Suprapubic skin (tissue), 4 donors: Measurements from ENCODE around the gene SUPT5H. TPM values are rescaled to one million over a fixed set of nuclear protein-coding genes. Genes with fewer than 3 reads are reported as not detected.

Experiments
- DNase-seq, 2 donors: peaks; one replicate each; pipeline ENCODE4 v3.0.0-alpha.2; 2019; ENCODE audit warnings: low spot score in 2 of 2
- H3K27ac ChIP-seq: fragments of 200-600 bp; sonication (generic); one replicate; pipeline ENCODE4 v1.5.1; 2019
- H3K27me3 ChIP-seq: fragments of 200-600 bp; sonication (generic); one replicate; pipeline ENCODE4 v1.5.1; 2019
- H3K36me3 ChIP-seq: fragments of 200-600 bp; sonication (generic); one replicate; pipeline ENCODE4 v1.5.1; 2019
- H3K4me1 ChIP-seq: fragments of 200-600 bp; sonication (generic); one replicate; pipeline ENCODE4 v1.5.1; 2019
- H3K4me3 ChIP-seq: fragments of 200-600 bp; sonication (generic); one replicate; pipeline ENCODE4 v1.5.1; 2019; ENCODE audit warnings: mild to moderate bottlenecking
- H3K9me3 ChIP-seq: fragments of 200-600 bp; sonication (generic); one replicate; pipeline ENCODE4 v1.5.1; 2019
- CTCF ChIP-seq, 2 donors: fragments of 200-600 bp in 1 of 2; fragments of 450-650 bp in 1 of 2; sonication (generic) in 1 of 2; IDR thresholded peaks; one replicate each; pipeline ENCODE4 v1.5.1; 2016 to 2019; ENCODE audit warnings: antibody characterized with exemption in 2 of 2, mild to moderate bottlenecking in 1 of 2, moderate library complexity in 1 of 2
- EP300 ChIP-seq: sonication (generic); formaldehyde crosslinking; IDR thresholded peaks from one replicate; pipeline ENCODE4 v1.6.1; 2017; ENCODE audit warnings: antibody characterized with exemption
- POLR2A ChIP-seq, 2 donors: fragments of 450-650 bp; IDR thresholded peaks; one replicate each; pipeline ENCODE4 v1.6.1; 2017; ENCODE audit warnings: antibody characterized with exemption in 2 of 2, mild to moderate bottlenecking in 2 of 2, moderate library complexity in 2 of 2
- POLR2AphosphoS5 ChIP-seq, 3 donors: sonication (generic); formaldehyde crosslinking; IDR thresholded peaks; one replicate each; pipeline ENCODE4 v1.6.1; 2017; ENCODE audit warnings: antibody characterized with exemption in 3 of 3
- WGBS: methylation state at CpG from one replicate; pipeline ENCODE4 v1.1.5; 2018; 5-methylcytosine and 5-hydroxymethylcytosine counted together
- total RNA-seq, 4 donors: library from RNA; depleted of rRNA; stranded (reverse); fragments of >200 nt; gene quantifications; one replicate each; pipeline ENCODE4 v1.1.0, GENCODE V29; 2016

The SUPT5H gene
- total RNA-seq, 4 donors from 2014 or later: 59.4 to 135 (median 75.4) TPM

- no peak for DNase-seq
- Histone ChIP-seq H3K27ac (peak overlapping the region; percentile 100), H3K27me3 (no peaks in the 10 kb centered on the region), H3K9me3 (no peaks in the 10 kb centered on the region), H3K4me1 (peaks cover 53% of the 10 kb centered on the region), H3K4me3 (peak overlapping the region; percentile 93), H3K36me3 (peaks cover 22% of the 10 kb centered on the region)
- TF ChIP-seq POLR2A (IDR thresholded peaks at IDR 0.05) (peak; percentile 8 to 60), EP300 (no peak), CTCF (IDR thresholded peaks at IDR 0.05) (no peak), POLR2AphosphoS5 (IDR thresholded peaks at IDR 0.05) (peak in 1 of 3 donors; percentile 38)
- 2% methylated on average over 20 of the region's 20 CpGs for WGBS
Observed at GRCh38 chr19:39408392-39409207, 36.8 kb upstream of the SUPT5H start.

- Histone ChIP-seq H3K9me3 (no peaks in the 10 kb centered on the region), H3K27me3 (no peaks in the 10 kb centered on the region), H3K4me1 (peaks cover 55% of the 10 kb centered on the region), H3K36me3 (peaks cover 22% of the 10 kb centered on the region), H3K4me3 (peak overlapping the region; percentile 93), H3K27ac (peak overlapping the region; percentile 100)
- peak; percentile 70 to 86 for TF ChIP-seq POLR2A (IDR thresholded peaks at IDR 0.05)
- peak; percentile 83 for TF ChIP-seq EP300
- TF ChIP-seq POLR2AphosphoS5 (IDR thresholded peaks at IDR 0.05): peak; percentile 96 to 97 (median 97)
- no peak for TF ChIP-seq CTCF (IDR thresholded peaks at IDR 0.05)
- WGBS: under 1% methylated on average over 12 of the region's 52 CpGs
- DNase-seq: peak; percentile 96
Observed at GRCh38 chr19:39409208-39410016, 36.0 kb upstream of the SUPT5H start.

- DNase-seq: peak; percentile 91 to 92
- H3K36me3 ChIP-seq: peaks cover 22% of the 10 kb centered on the region
- no peaks in the 10 kb centered on the region for H3K9me3 ChIP-seq
- TF ChIP-seq EP300 (no peak), POLR2A (IDR thresholded peaks at IDR 0.05) (peak; percentile 28), POLR2AphosphoS5 (IDR thresholded peaks at IDR 0.05) (peak; percentile 15 to 86 (median 48))
- peaks cover 54% of the 10 kb centered on the region for H3K4me1 ChIP-seq
- WGBS: 3% methylated on average over 27 of the region's 35 CpGs
- H3K27me3 ChIP-seq: no peaks in the 10 kb centered on the region
- H3K4me3 ChIP-seq: peak overlapping the region; percentile 93
- peak overlapping the region; percentile 100 for H3K27ac ChIP-seq
Observed at GRCh38 chr19:39410017-39410830, 35.2 kb upstream of the SUPT5H start.

- H3K9me3 ChIP-seq: no peaks in the 10 kb centered on the region
- H3K36me3 ChIP-seq: peaks cover 22% of the 10 kb centered on the region
- 26% methylated on average over 1 of the region's 1 CpG for WGBS
- H3K27ac ChIP-seq: peak overlapping the region; percentile 100
- H3K4me1 ChIP-seq: peaks cover 51% of the 10 kb centered on the region
- TF ChIP-seq EP300 (no peak), POLR2A (IDR thresholded peaks at IDR 0.05) (no peak), POLR2AphosphoS5 (IDR thresholded peaks at IDR 0.05) (no peak)
- DNase-seq: no peak
- no peaks in the 10 kb centered on the region for H3K27me3 ChIP-seq
- peak overlapping the region; percentile 93 for H3K4me3 ChIP-seq
Observed at GRCh38 chr19:39410831-39411080, 34.6 kb upstream of the SUPT5H start.

GRCh38 chr19:39411081-39411831 is 34.1 kb upstream of the SUPT5H start:
- TF ChIP-seq POLR2A (IDR thresholded peaks at IDR 0.05) (peak; percentile 60 to 65), POLR2AphosphoS5 (IDR thresholded peaks at IDR 0.05) (peak in 1 of 3 donors; percentile 66), CTCF (IDR thresholded peaks at IDR 0.05) (no peak), EP300 (peak; percentile 71)
- Histone ChIP-seq H3K27ac (peak overlapping the region; percentile 100), H3K4me1 (peaks cover 46% of the 10 kb centered on the region), H3K9me3 (no peaks in the 10 kb centered on the region), H3K4me3 (peak overlapping the region; percentile 93), H3K27me3 (no peaks in the 10 kb centered on the region), H3K36me3 (peaks cover 22% of the 10 kb centered on the region)
- WGBS: 15% methylated on average over 9 of the region's 9 CpGs
- peak; percentile 84 to 90 for DNase-seq
